Anterior cingulate cortex (tissue), 58 donors: Measurements from ENCODE around the gene COL26A1.
"Not testable (repeated sequence)": the region's sequence is repeated elsewhere in the genome, so short reads cannot be mapped to it uniquely, and the experiment has no call there.

Source experiments
- DNase-seq, 58 donors: peaks; one replicate each; lab custom pipeline; 2025; lab: John Stamatoyannopoulos, UW

The COL26A1 gene

GRCh38 chr7:101560021-101560420 is 197.3 kb downstream of the COL26A1 start:
- not testable (repeated sequence) for DNase-seq

GRCh38 chr7:101560856-101561255 is 198.2 kb downstream of the COL26A1 start:
- no peak for DNase-seq

GRCh38 chr7:101561293-101561692 is 198.6 kb downstream of the COL26A1 start:
- not testable (repeated sequence) for DNase-seq

- DNase-seq: no peak
These were observed 200.0 kb downstream of the COL26A1 start for GRCh38 chr7:101562531-101563197.

- no peak for DNase-seq
These were observed 200.7 kb downstream of the COL26A1 start for GRCh38 chr7:101563198-101563901.

- DNase-seq: no peak
These were observed 201.5 kb downstream of the COL26A1 start for GRCh38 chr7:101563943-101564777.

- peak in 1 of 58 donors; percentile 36 for DNase-seq
These were observed 202.1 kb downstream of the COL26A1 start for GRCh38 chr7:101564778-101565211.

- no peak for DNase-seq
These were observed 203.0 kb downstream of the COL26A1 start for GRCh38 chr7:101565601-101566209.

- peak in 10 of 58 donors; percentile 4 to 50 (median 20) for DNase-seq
These were observed 204.6 kb downstream of the COL26A1 start for GRCh38 chr7:101567230-101567629.

- DNase-seq: no peak
These were observed 209.5 kb downstream of the COL26A1 start for GRCh38 chr7:101572156-101572555.

- DNase-seq: no peak
These were observed 212.5 kb downstream of the COL26A1 start for GRCh38 chr7:101575168-101575567.

GRCh38 chr7:101575721-101576120 is 213.0 kb downstream of the COL26A1 start:
- DNase-seq: no peak

- no peak for DNase-seq
These were observed 214.3 kb downstream of the COL26A1 start for GRCh38 chr7:101576998-101577397.

GRCh38 chr7:101578552-101578951 is 215.9 kb downstream of the COL26A1 start:
- DNase-seq: no peak

GRCh38 chr7:101580596-101580995 is 217.9 kb downstream of the COL26A1 start:
- DNase-seq: no peak

- no peak for DNase-seq
These were observed 219.2 kb downstream of the COL26A1 start for GRCh38 chr7:101581891-101582290.

- no peak for DNase-seq
These were observed 220.3 kb downstream of the COL26A1 start for GRCh38 chr7:101582971-101583370.

- no peak for DNase-seq
These were observed 223.6 kb downstream of the COL26A1 start for GRCh38 chr7:101586078-101586905.

GRCh38 chr7:101586906-101587677 is 224.4 kb downstream of the COL26A1 start:
- DNase-seq: no peak
